ENCODE data around the gene ZNF142.
A peak's percentile ranks its signal among the peaks of the same experiment; 100 is the strongest.
"Not testable (repeated sequence)": the region's sequence is repeated elsewhere in the genome, so short reads cannot be mapped to it uniquely, and the experiment has no call there.

Gene ZNF142

GRCh38 chr2:218659258-218659987 is at the start of gene ZNF142, which contains the start of gene BCS1L:
ZNF142 (minus strand) TSS chr2:218659623; CDS start chr2:218656429, 3,194 bp downstream.
BCS1L (plus strand) TSS chr2:218659683; CDS start chr2:218660988, 1,305 bp downstream.
- Histone ChIP-seq H3K9me3 (ENCODE audit: control insufficient read depth, insufficient read depth, low read length) (no peaks in the 10 kb centered on the region), H3K4me1 (ENCODE audit: control insufficient read depth, insufficient read depth, low read length) (no peaks in the 10 kb centered on the region), H3K27ac (ENCODE audit: low read depth, low read length) (peak within 1 kb of the TSS; percentile 89), H3K4me3 (ENCODE audit: low read depth, low read length) (peak within 1 kb of the TSS; percentile 90), H3K9ac (ENCODE audit: low read depth, low read length) (peak within 1 kb of the TSS; percentile 79), H3K27me3 (ENCODE audit: control insufficient read depth, insufficient read depth, low read length) (no peaks in the 10 kb centered on the region), H3K36me3 (ENCODE audit: control insufficient read depth, insufficient read depth, low read length) (peaks cover 62% of the 10 kb centered on the region)

- Histone ChIP-seq H3K27me3 (ENCODE audit: control insufficient read depth, insufficient read depth, low read length) (no peaks in the 10 kb centered on the region), H3K36me3 (ENCODE audit: control insufficient read depth, insufficient read depth, low read length) (no peaks in the 10 kb centered on the region), H3K27ac (ENCODE audit: low read depth, low read length) (no peak overlapping the region), H3K9me3 (ENCODE audit: control insufficient read depth, insufficient read depth, low read length) (no peaks in the 10 kb centered on the region), H3K4me3 (ENCODE audit: low read depth, low read length) (no peak overlapping the region), H3K9ac (ENCODE audit: low read depth, low read length) (no peak overlapping the region), H3K4me1 (ENCODE audit: control insufficient read depth, insufficient read depth, low read length) (peaks cover 7% of the 10 kb centered on the region)
These were observed 48.7 kb upstream of the ZNF142 start for GRCh38 chr2:218708086-218708485.

- Histone ChIP-seq H3K9me3 (ENCODE audit: control insufficient read depth, insufficient read depth, low read length) (no peaks in the 10 kb centered on the region), H3K4me1 (ENCODE audit: control insufficient read depth, insufficient read depth, low read length) (no peaks in the 10 kb centered on the region), H3K27me3 (ENCODE audit: control insufficient read depth, insufficient read depth, low read length) (no peaks in the 10 kb centered on the region), H3K36me3 (ENCODE audit: control insufficient read depth, insufficient read depth, low read length) (peaks cover 29% of the 10 kb centered on the region), H3K27ac (ENCODE audit: low read depth, low read length) (no peak overlapping the region), H3K4me3 (ENCODE audit: low read depth, low read length) (no peak overlapping the region), H3K9ac (ENCODE audit: low read depth, low read length) (no peak overlapping the region)
These were observed 43.9 kb upstream of the ZNF142 start for GRCh38 chr2:218703341-218703740.

DNA sequence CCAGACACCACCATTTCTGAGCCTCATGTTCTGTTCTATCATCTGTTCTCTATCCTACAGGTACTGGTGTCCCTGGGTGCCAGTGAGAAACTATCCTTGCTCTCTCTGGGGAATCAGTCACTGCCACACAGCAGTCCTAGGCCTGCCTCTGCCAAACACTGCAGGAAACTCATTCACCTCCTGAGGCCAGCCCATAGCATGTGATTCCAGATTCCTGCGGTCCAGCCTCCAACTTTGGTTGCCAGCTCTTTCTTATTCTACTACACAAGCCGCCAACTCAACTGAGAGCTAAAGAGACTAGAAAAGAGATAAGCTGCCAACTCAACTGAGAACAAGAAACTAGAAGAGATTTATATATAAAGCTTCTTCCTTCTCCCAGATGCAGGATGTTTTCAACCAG is 42.4 kb upstream of the ZNF142 start:
- no peaks in the 10 kb centered on the region for H3K27me3 ChIP-seq (ENCODE audit: control insufficient read depth, insufficient read depth, low read length)
- H3K36me3 ChIP-seq (ENCODE audit: control insufficient read depth, insufficient read depth, low read length) = peaks cover 43% of the 10 kb centered on the region
- no peaks in the 10 kb centered on the region for H3K9me3 ChIP-seq (ENCODE audit: control insufficient read depth, insufficient read depth, low read length)
- no peak overlapping the region for H3K4me3 ChIP-seq (ENCODE audit: low read depth, low read length)
- H3K4me1 ChIP-seq (ENCODE audit: control insufficient read depth, insufficient read depth, low read length) = no peaks in the 10 kb centered on the region
- no peak overlapping the region for H3K9ac ChIP-seq (ENCODE audit: low read depth, low read length)
- H3K27ac ChIP-seq (ENCODE audit: low read depth, low read length) = no peak overlapping the region

DNA sequence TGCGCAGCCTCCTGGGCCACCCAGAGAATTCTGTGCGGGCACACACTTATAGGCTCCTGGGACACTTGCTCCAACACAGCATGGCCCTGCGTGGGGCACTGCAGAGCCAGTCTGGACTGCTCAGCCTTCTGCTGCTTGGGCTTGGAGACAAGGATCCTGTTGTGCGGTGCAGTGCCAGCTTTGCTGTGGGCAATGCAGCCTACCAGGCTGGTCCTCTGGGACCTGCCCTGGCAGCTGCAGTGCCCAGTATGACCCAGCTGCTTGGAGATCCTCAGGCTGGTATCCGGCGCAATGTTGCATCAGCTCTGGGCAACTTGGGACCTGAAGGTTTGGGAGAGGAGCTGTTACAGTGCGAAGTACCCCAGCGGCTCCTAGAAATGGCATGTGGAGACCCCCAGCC is 39.5 kb upstream of the ZNF142 start:
- Histone ChIP-seq H3K4me1 (ENCODE audit: control insufficient read depth, insufficient read depth, low read length) (no peaks in the 10 kb centered on the region), H3K9me3 (ENCODE audit: control insufficient read depth, insufficient read depth, low read length) (no peaks in the 10 kb centered on the region), H3K36me3 (ENCODE audit: control insufficient read depth, insufficient read depth, low read length) (peaks cover 62% of the 10 kb centered on the region), H3K27ac (ENCODE audit: low read depth, low read length) (no peak overlapping the region), H3K4me3 (ENCODE audit: low read depth, low read length) (no peak overlapping the region), H3K27me3 (ENCODE audit: control insufficient read depth, insufficient read depth, low read length) (no peaks in the 10 kb centered on the region), H3K9ac (ENCODE audit: low read depth, low read length) (no peak overlapping the region)

- no peaks in the 10 kb centered on the region for H3K4me1 ChIP-seq (ENCODE audit: control insufficient read depth, insufficient read depth, low read length)
- no peak overlapping the region for H3K9ac ChIP-seq (ENCODE audit: low read depth, low read length)
- no peak overlapping the region for H3K4me3 ChIP-seq (ENCODE audit: low read depth, low read length)
- no peaks in the 10 kb centered on the region for H3K27me3 ChIP-seq (ENCODE audit: control insufficient read depth, insufficient read depth, low read length)
- no peak overlapping the region for H3K27ac ChIP-seq (ENCODE audit: low read depth, low read length)
- H3K36me3 ChIP-seq (ENCODE audit: control insufficient read depth, insufficient read depth, low read length) = peaks cover 84% of the 10 kb centered on the region
- no peaks in the 10 kb centered on the region for H3K9me3 ChIP-seq (ENCODE audit: control insufficient read depth, insufficient read depth, low read length)
These were observed 35.2 kb upstream of the ZNF142 start for GRCh38 chr2:218694405-218695145.

- Histone ChIP-seq H3K27ac (ENCODE audit: low read depth, low read length) (no peak overlapping the region), H3K4me3 (ENCODE audit: low read depth, low read length) (no peak overlapping the region), H3K36me3 (ENCODE audit: control insufficient read depth, insufficient read depth, low read length) (peaks cover 71% of the 10 kb centered on the region), H3K4me1 (ENCODE audit: control insufficient read depth, insufficient read depth, low read length) (no peaks in the 10 kb centered on the region), H3K27me3 (ENCODE audit: control insufficient read depth, insufficient read depth, low read length) (no peaks in the 10 kb centered on the region), H3K9me3 (ENCODE audit: control insufficient read depth, insufficient read depth, low read length) (no peaks in the 10 kb centered on the region), H3K9ac (ENCODE audit: low read depth, low read length) (no peak overlapping the region)
These were observed 31.8 kb upstream of the ZNF142 start for GRCh38 chr2:218691234-218691633.

DNA sequence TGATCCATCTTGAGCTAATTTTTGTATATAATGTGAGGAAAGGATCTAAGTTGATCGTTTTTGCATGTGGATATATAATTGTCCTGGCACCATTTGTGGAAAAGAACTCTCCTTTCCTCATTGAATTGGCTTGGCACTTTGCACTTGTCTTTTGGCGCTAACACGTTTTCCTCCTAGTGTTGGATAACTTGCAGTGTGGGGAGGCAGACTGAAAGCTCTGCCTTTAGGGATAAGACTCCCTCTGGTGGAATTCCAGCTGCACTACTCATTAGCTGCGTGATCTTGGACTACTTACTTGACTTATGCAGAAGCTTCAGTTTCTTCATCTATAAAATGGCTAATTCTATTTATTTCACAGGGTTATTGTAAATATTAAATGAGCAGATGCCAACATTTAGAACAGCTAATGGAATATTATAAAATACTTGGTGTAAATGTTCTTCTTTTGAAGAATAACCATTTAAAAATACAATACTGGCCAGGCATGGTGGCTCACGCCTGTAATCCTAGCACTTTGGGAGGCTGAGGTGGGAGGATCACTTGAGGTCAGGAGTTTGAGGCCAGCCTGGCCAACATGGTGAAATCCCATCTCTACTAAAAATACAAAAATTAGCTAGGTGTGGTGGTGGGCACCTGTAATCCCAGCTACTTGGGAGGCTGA is 28.1 kb upstream of the ZNF142 start:
- peak overlapping the region; percentile 26 for H3K27ac ChIP-seq (ENCODE audit: low read depth, low read length)
- peaks cover 62% of the 10 kb centered on the region for H3K36me3 ChIP-seq (ENCODE audit: control insufficient read depth, insufficient read depth, low read length)
- H3K27me3 ChIP-seq (ENCODE audit: control insufficient read depth, insufficient read depth, low read length); H3K4me1 ChIP-seq (ENCODE audit: control insufficient read depth, insufficient read depth, low read length); H3K9ac ChIP-seq (ENCODE audit: low read depth, low read length); H3K4me3 ChIP-seq (ENCODE audit: low read depth, low read length); H3K9me3 ChIP-seq (ENCODE audit: control insufficient read depth, insufficient read depth, low read length): not testable (repeated sequence)

DNA sequence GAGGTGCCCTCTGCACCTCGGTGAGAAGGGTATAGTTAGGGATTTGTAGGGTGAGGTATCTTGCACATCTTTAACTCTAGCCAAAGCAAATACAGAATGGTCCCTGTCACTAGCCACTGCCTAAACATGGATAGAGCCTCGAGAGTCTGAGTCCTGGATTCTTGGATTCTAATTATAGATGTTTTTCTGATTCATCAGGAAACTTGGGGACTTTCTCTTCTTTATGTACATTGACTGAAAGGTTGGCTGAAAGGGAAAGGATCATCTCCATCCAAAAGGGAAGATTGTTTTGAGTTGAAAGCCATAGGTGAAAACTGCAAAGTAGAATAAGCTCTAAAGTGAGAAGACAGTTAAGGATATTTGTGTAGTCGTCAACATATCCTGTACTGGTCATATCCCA is 20.6 kb upstream of the ZNF142 start:
- no peak overlapping the region for H3K27ac ChIP-seq (ENCODE audit: low read depth, low read length)
- H3K4me1 ChIP-seq (ENCODE audit: control insufficient read depth, insufficient read depth, low read length) = no peaks in the 10 kb centered on the region
- no peak overlapping the region for H3K4me3 ChIP-seq (ENCODE audit: low read depth, low read length)
- no peak overlapping the region for H3K9ac ChIP-seq (ENCODE audit: low read depth, low read length)
- peaks cover 66% of the 10 kb centered on the region for H3K36me3 ChIP-seq (ENCODE audit: control insufficient read depth, insufficient read depth, low read length)
- no peaks in the 10 kb centered on the region for H3K9me3 ChIP-seq (ENCODE audit: control insufficient read depth, insufficient read depth, low read length)
- no peaks in the 10 kb centered on the region for H3K27me3 ChIP-seq (ENCODE audit: control insufficient read depth, insufficient read depth, low read length)

DNA sequence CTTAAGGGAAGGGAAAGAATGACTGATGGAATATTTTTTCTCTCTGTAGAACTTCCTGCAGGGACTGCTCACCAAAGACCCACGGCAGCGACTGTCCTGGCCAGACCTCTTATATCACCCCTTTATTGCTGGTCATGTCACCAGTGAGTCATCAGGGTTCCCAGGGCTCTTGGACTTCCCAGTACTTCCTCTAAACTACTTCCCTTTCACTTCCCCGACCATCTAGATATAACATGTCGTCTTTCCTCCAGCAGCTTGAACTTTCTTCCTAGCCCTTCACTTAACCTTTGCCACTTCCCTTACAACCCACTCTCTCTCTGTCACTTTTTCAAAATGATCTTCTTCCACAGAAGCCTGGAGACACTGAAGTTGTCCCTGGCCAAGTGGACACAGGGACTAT is 19.7 kb upstream of the ZNF142 start:
- H3K27me3 ChIP-seq (ENCODE audit: control insufficient read depth, insufficient read depth, low read length) = no peaks in the 10 kb centered on the region
- no peaks in the 10 kb centered on the region for H3K4me1 ChIP-seq (ENCODE audit: control insufficient read depth, insufficient read depth, low read length)
- H3K4me3 ChIP-seq (ENCODE audit: low read depth, low read length) = no peak overlapping the region
- H3K9ac ChIP-seq (ENCODE audit: low read depth, low read length) = no peak overlapping the region
- no peaks in the 10 kb centered on the region for H3K9me3 ChIP-seq (ENCODE audit: control insufficient read depth, insufficient read depth, low read length)
- H3K36me3 ChIP-seq (ENCODE audit: control insufficient read depth, insufficient read depth, low read length) = peaks cover 66% of the 10 kb centered on the region
- no peak overlapping the region for H3K27ac ChIP-seq (ENCODE audit: low read depth, low read length)

All from HUES48 (cell line).